ENCODE measurements around the gene KCNB1.

KCNB1 gene

GRCh38 chr20:49354673-49355072 lies 127.8 kb downstream of the KCNB1 start:
- Histone ChIP-seq H3K9me2 (replicated peaks; ENCODE audit: low read depth, low read length) (no peaks in the 10 kb centered on the region), H3K79me2 (ENCODE audit: insufficient read depth, low read length) (no peaks in the 10 kb centered on the region), H3K4me3 (ENCODE audit: low read length, poor library complexity, severe bottlenecking) (no peak overlapping the region), H3K9me3 (ENCODE audit: insufficient read depth, low read depth, low read length) (no peaks in the 10 kb centered on the region), H3K4me1 (ENCODE audit: insufficient read depth, low read length, poor library complexity, severe bottlenecking) (no peaks in the 10 kb centered on the region), H4K20me1 (ENCODE audit: insufficient read depth, low read length, poor library complexity, severe bottlenecking) (no peaks in the 10 kb centered on the region), H3F3A (ENCODE audit: low read depth) (no peaks in the 10 kb centered on the region), H3K4me2 (ENCODE audit: low read depth, low read length, poor library complexity, severe bottlenecking) (no peak overlapping the region), H3K36me3 (ENCODE audit: insufficient read depth, low read length) (no peaks in the 10 kb centered on the region), H3K9ac (ENCODE audit: low read depth, low read length, poor library complexity, severe bottlenecking) (no peak overlapping the region), H2AFZ (ENCODE audit: low read length) (no peak overlapping the region), H3K27me3 (ENCODE audit: insufficient read depth, low read length, poor library complexity, severe bottlenecking) (no peaks in the 10 kb centered on the region)
- TF ChIP-seq EZH2phosphoT487 (IDR thresholded peaks at IDR 0.05; ENCODE audit: borderline replicate concordance) (no peak), CTCF (conservative IDR thresholded peaks at IDR 0.05; ENCODE audit: low read length) (no peak)

- Histone ChIP-seq H3F3A (ENCODE audit: low read depth) (no peaks in the 10 kb centered on the region), H3K4me2 (ENCODE audit: low read depth, low read length, poor library complexity, severe bottlenecking) (no peak overlapping the region), H3K4me3 (ENCODE audit: low read length, poor library complexity, severe bottlenecking) (no peak overlapping the region), H2AFZ (ENCODE audit: low read length) (no peak overlapping the region), H3K4me1 (ENCODE audit: insufficient read depth, low read length, poor library complexity, severe bottlenecking) (no peaks in the 10 kb centered on the region), H3K27me3 (ENCODE audit: insufficient read depth, low read length, poor library complexity, severe bottlenecking) (no peaks in the 10 kb centered on the region), H3K9me3 (ENCODE audit: insufficient read depth, low read depth, low read length) (no peaks in the 10 kb centered on the region), H4K20me1 (ENCODE audit: insufficient read depth, low read length, poor library complexity, severe bottlenecking) (no peaks in the 10 kb centered on the region), H3K9me2 (replicated peaks; ENCODE audit: low read depth, low read length) (no peaks in the 10 kb centered on the region), H3K36me3 (ENCODE audit: insufficient read depth, low read length) (no peaks in the 10 kb centered on the region), H3K79me2 (ENCODE audit: insufficient read depth, low read length) (no peaks in the 10 kb centered on the region), H3K9ac (ENCODE audit: low read depth, low read length, poor library complexity, severe bottlenecking) (no peak overlapping the region)
- no peak for TF ChIP-seq CTCF (conservative IDR thresholded peaks at IDR 0.05; ENCODE audit: low read length)
- no peak for TF ChIP-seq EZH2phosphoT487 (IDR thresholded peaks at IDR 0.05; ENCODE audit: borderline replicate concordance)
Measured at GRCh38 chr20:49353348-49353747, 129.1 kb downstream of the KCNB1 start.

GRCh38 chr20:49352751-49353150 lies 129.7 kb downstream of the KCNB1 start:
- H3K79me2 ChIP-seq (ENCODE audit: insufficient read depth, low read length): no peaks in the 10 kb centered on the region
- no peaks in the 10 kb centered on the region for H3K9me3 ChIP-seq (ENCODE audit: insufficient read depth, low read depth, low read length)
- H3K27me3 ChIP-seq (ENCODE audit: insufficient read depth, low read length, poor library complexity, severe bottlenecking): no peaks in the 10 kb centered on the region
- no peaks in the 10 kb centered on the region for H3K9me2 ChIP-seq (replicated peaks; ENCODE audit: low read depth, low read length)
- H3K4me1 ChIP-seq (ENCODE audit: insufficient read depth, low read length, poor library complexity, severe bottlenecking): no peaks in the 10 kb centered on the region
- no peak overlapping the region for H3K9ac ChIP-seq (ENCODE audit: low read depth, low read length, poor library complexity, severe bottlenecking)
- H3K4me2 ChIP-seq (ENCODE audit: low read depth, low read length, poor library complexity, severe bottlenecking): no peak overlapping the region
- TF ChIP-seq EZH2phosphoT487 (IDR thresholded peaks at IDR 0.05; ENCODE audit: borderline replicate concordance) (no peak), CTCF (conservative IDR thresholded peaks at IDR 0.05; ENCODE audit: low read length) (no peak)
- H3F3A ChIP-seq (ENCODE audit: low read depth): no peaks in the 10 kb centered on the region
- H3K4me3 ChIP-seq (ENCODE audit: low read length, poor library complexity, severe bottlenecking): no peak overlapping the region
- no peaks in the 10 kb centered on the region for H4K20me1 ChIP-seq (ENCODE audit: insufficient read depth, low read length, poor library complexity, severe bottlenecking)
- H2AFZ ChIP-seq (ENCODE audit: low read length): no peak overlapping the region
- H3K36me3 ChIP-seq (ENCODE audit: insufficient read depth, low read length): no peaks in the 10 kb centered on the region

Data from Loucy (cell line).